ENCODE measurements around the gene MSI2. TPM values are rescaled to one million over a fixed set of nuclear protein-coding genes. Genes with fewer than 3 reads are reported as not detected.
A peak's percentile ranks its signal among the peaks of the same experiment; 100 is the strongest.

Gene MSI2
- total and polyA plus RNA-seq, 9 of the 15 experiments (the other 6 are each of a cell fraction or from before 2014, with no cell fraction given), result 4.6 to 61.8 (median 42.4) TPM

DNA sequence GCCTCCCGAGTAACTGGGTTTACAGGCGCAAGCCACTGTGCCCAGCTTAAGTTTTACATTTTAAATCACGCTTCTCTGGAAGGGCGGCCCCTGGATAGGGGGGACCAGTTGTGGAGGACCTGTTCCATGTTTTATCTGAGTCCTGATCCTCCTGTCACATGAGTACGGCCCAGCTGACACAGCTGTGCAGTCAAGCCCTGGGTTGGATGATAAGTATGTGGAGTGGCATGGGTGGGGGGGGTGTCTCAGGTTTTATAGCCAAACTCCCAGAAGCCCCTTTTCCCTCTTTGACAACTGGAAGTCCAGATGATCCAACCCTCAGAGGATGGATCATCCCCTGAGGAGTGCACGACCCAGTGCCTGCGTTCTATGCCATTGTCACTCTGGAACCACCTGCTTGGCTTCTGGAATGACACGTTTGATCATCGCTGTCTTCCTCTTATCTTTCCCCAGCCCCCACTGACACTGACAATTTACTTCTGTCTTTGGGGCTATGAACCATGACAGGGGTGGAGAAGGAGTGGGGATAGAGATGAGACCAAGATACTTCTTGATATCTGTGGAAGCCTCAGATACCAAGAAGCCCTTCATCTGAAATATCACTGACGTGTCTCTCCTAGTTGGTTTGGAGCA lies 191.2 kb downstream of the MSI2 start:
- DNase-seq (ENCODE audit: extremely low read depth in 1 of 4, low spot score in 3 of 4) (peak in 3 of 4 experiments; percentile 19 to 41 (median 29)), ATAC-seq (peak; percentile 67; the same call in 2 of the 3 replicates), FAIRE-seq (no peak)
- BruUV-seq (replicated peaks), result no TSS peak
- H4K20me1 ChIP-seq (replicated peaks; ENCODE audit: control insufficient read depth, insufficient read depth, low read length), result peaks cover 10% of the 10 kb centered on the region
- POLR2A ChIA-PET, result interaction anchor here (0.5 kb wide), 1 partner anchor 205 kb away, joined by 3 read pairs; no protein-coding TSS in a partner anchor
- no peak overlapping the region for H3K27ac ChIP-seq (ENCODE audit: extremely low read depth, low read depth, low read length)
- no peaks in the 10 kb centered on the region for H3K27me3 ChIP-seq (ENCODE audit: control insufficient read depth in 2 of 2, insufficient read depth in 2 of 2, low read length in 2 of 2)
- H3K4me1 ChIP-seq (replicated peaks in 1 of 2; ENCODE audit: control insufficient read depth in 2 of 2, insufficient read depth in 2 of 2, low read length in 2 of 2), result peaks cover 12 to 14% of the 10 kb centered on the region in 2 experiments; a peak in 3 of 5 replicates
- peaks cover 3% of the 10 kb centered on the region for H3K9me1 ChIP-seq (ENCODE audit: control insufficient read depth, insufficient read depth, low read length)
- H3K9me3 ChIP-seq (replicated peaks; ENCODE audit: control insufficient read depth, insufficient read depth, low read depth, low read length), result no peaks in the 10 kb centered on the region
- H3K4me2 ChIP-seq (ENCODE audit: insufficient read depth, low read length), result peak overlapping the region; percentile 9; the same call in 1 of the 2 replicates
- H2AFZ ChIP-seq (ENCODE audit: low read depth, low read length), result no peak overlapping the region
- H3K79me2 ChIP-seq (ENCODE audit: control insufficient read depth, insufficient read depth, low read length), result peaks cover 10% of the 10 kb centered on the region; the same call in 2 of the 3 replicates
- no peaks in the 10 kb centered on the region; the same call in 2 of the 3 replicates for H3K36me3 ChIP-seq (ENCODE audit: control insufficient read depth, insufficient read depth, low read length)
- no peak overlapping the region for H3K4me3 ChIP-seq
- intact Hi-C loops (cut with micrococcal nuclease), result no loop called here
- CTCF ChIA-PET (ENCODE audit: low intra/inter-chr PET ratio), result no interaction called here
- in situ Hi-C loops (cut with MboI), result no loop called here
- no peak overlapping the region; a peak in 1 of 4 replicates for H3K9ac ChIP-seq (ENCODE audit: insufficient read depth in 1 of 2, low read depth in 2 of 2, low read length in 2 of 2)
- WGBS (ENCODE audit: insufficient coverage, low coverage, missing lambda C conversion rate), result 31% methylated on average over 10 of the region's 10 CpGs
- TF ChIP-seq, protein P1, sequence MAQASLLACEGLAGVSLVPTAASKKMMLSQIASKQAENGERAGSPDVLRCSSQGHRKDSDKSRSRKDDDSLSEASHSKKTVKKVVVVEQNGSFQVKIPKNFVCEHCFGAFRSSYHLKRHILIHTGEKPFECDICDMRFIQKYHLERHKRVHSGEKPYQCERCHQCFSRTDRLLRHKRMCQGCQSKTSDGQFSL (CRISPR knock-in tag; IDR thresholded peaks at IDR 0.05), result peak; percentile 55; the same call in 1 of the 2 replicates
- TF ChIP-seq, protein P1 (tag; IDR thresholded peaks at IDR 0.05), result 0 out of 4 replicates have a peak, but pooled peaks of 1 of the 2 experiments have one; percentile 56
- no peak for TF ChIP-seq PHF8 (IDR thresholded peaks at IDR 0.05; ENCODE audit: borderline replicate concordance, low read length)
- no peak for TF ChIP-seq GMEB1 (CRISPR knock-in tag; IDR thresholded peaks at IDR 0.05)
- TF ChIP-seq THRA (IDR thresholded peaks at IDR 0.05), result no peak
- TF ChIP-seq TOE1 (IDR thresholded peaks at IDR 0.05; ENCODE audit: borderline replicate concordance), result no peak
- TF ChIP-seq TOE1 (CRISPR knock-in tag; IDR thresholded peaks at IDR 0.05; ENCODE audit: borderline replicate concordance, low read depth), result no peak
- TF ChIP-seq CBFA2T3 (IDR thresholded peaks at IDR 0.05), result peak; percentile 37
- TF ChIP-seq PURB (CRISPR knock-in tag; IDR thresholded peaks at IDR 0.05; ENCODE audit: low read depth), result no peak
- no peak for TF ChIP-seq CBX1 (IDR thresholded peaks at IDR 0.05; ENCODE audit: low read depth)
- TF ChIP-seq SAFB2 (IDR thresholded peaks at IDR 0.05; ENCODE audit: borderline replicate concordance, low read depth, low read length, severe bottlenecking), result no peak
- TF ChIP-seq CBFA2T2 (conservative IDR thresholded peaks at IDR 0.05), result peak; percentile 38
- TF ChIP-seq, protein P2, sequence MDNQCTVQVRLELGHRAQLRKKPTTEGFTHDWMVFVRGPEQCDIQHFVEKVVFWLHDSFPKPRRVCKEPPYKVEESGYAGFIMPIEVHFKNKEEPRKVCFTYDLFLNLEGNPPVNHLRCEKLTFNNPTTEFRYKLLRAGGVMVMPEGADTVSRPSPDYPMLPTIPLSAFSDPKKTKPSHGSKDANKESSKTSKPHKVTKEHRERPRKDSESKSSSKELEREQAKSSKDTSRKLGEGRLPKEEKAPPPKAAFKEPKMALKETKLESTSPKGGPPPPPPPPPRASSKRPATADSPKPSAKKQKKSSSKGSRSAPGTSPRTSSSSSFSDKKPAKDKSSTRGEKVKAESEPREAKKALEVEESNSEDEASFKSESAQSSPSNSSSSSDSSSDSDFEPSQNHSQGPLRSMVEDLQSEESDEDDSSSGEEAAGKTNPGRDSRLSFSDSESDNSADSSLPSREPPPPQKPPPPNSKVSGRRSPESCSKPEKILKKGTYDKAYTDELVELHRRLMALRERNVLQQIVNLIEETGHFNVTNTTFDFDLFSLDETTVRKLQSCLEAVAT (IDR thresholded peaks at IDR 0.05), result no peak

Measured in K562 (cell line).